Subcutaneous preadipocyte (primary cell): ENCODE measurements around the gene BZW2. TPM values are rescaled to one million over a fixed set of nuclear protein-coding genes. Genes with fewer than 3 reads are reported as not detected.

ENCODE experiments used
- total RNA-seq: library from RNA; depleted of rRNA; stranded (reverse); fragments of >200 nt; gene quantifications from 2 replicates; pipeline ENCODE4 v1.2.3, GENCODE V29; 2012

Gene BZW2
- 96.3 and 120 TPM in 2 replicates for total RNA-seq

DNA sequence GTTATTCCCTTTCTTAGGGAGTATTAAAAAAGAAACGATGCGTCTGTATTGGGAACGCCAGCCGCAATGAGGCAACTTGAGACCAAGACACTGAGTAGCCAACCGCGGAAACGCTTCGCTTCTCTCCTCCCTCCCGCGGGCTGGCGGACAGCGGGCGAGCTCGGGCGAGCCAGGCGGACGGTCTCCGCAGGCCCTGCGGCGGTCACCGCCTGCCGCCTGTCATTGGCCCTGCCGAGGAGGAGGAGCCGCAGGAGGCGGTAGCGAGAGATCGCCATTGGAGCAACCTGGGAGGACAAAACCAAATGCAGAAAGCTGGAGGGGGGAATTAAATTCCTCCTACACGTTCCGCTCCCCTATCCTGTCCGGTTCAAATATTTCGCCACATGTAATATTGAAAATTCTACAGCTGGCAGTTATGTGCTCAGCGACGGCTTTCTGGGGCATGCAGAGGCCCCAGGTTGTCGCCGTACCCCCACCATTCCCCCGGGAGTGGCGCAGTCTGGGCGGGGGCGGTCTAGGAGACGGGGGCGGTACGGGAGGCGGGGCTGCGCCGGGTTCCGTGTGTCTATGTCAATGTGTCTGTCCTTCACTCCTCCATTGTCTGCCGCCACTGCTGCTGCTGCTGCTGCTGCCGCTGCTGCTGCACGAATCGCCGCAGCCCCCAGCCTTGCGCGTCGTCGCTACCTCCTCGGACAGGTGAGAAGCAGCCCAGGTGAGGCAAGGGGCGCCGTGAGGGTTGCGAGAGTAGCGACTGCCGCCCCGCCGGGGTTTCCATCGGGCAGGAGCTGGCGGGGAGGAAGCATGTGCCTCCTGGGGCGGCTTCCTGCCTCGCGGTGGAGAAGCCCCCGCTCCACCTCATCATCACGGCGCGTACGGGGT lies at the start of gene BZW2, which contains the start of gene ANKMY2:
TSS of gene BZW2 (plus strand) at position 589 of the 879 bp plus-strand sequence. CDS start 19,263 bp downstream, outside the sequence.
TSS of gene ANKMY2 (minus strand) at position 162 of the 879 bp plus-strand sequence. CDS start 181 bp downstream, outside the sequence.

DNA sequence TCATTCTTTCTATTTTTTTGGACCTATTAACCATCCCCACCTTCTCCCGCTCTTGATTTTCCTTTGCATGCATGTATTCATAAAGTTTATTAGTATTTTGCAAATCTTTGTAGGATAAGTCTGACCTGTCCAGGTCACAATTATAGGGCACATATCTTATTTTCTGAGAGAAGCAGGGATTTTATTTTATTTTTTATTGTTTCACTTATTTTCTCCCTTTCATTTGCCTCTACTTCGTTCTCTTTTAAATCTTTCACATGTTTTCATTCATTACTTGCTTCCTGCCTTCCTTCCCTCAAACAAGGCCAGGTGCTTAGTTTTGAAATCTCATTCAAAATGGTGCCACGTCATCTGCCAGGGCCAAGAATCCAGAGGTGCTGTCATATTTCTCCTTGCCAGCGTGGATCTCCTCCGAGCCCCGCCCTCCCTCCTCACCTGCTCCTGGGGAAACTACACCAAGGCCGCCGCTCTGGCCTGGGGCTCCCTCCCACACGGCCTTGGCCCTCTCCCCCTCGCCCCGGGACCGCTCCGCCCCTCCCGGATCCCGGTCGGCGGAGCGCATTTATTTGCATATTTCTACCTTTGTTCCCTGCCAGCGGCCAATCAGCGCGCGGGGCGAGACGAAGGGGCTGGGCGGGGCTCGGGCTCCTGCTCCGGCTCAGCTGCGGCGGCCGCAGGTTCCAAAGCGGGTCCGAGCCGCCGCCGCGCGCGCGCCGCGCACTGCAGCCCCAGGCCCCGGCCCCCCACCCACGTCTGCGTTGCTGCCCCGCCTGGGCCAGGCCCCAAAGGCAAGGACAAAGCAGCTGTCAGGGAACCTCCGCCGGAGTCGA lies 107.3 kb downstream of the BZW2 start, which contains the start of gene TSPAN13:
TSS of gene TSPAN13 (plus strand) at position 654 of the 830 bp plus-strand sequence. CDS start 213 bp downstream, outside the sequence.

Other genes with a start within 250 kb of the BZW2 start
- 1.1 and 1.2 TPM in 2 replicates for gene CRPPA, start 224.6 kb upstream of the BZW2 start, total RNA-seq
- gene SOSTDC1, start 180.4 kb upstream of the BZW2 start, total RNA-seq, result not detected in 2 replicates
- gene LRRC72, start 119.4 kb upstream of the BZW2 start, total RNA-seq, result not detected in 2 replicates
- 12.5 and 17.6 TPM in 2 replicates for gene ANKMY2, start 427 bp upstream of the BZW2 start, total RNA-seq
- gene TSPAN13, start 107.6 kb downstream of the BZW2 start, total RNA-seq, result 0.39 and 1.1 TPM in 2 replicates
- gene AGR2, start 158.8 kb downstream of the BZW2 start, total RNA-seq, result not detected in 2 replicates
- not detected in 2 replicates for gene AGR3, start 235.8 kb downstream of the BZW2 start, total RNA-seq